ENCODE data around the gene AMZ1.

The AMZ1 gene

DNA sequence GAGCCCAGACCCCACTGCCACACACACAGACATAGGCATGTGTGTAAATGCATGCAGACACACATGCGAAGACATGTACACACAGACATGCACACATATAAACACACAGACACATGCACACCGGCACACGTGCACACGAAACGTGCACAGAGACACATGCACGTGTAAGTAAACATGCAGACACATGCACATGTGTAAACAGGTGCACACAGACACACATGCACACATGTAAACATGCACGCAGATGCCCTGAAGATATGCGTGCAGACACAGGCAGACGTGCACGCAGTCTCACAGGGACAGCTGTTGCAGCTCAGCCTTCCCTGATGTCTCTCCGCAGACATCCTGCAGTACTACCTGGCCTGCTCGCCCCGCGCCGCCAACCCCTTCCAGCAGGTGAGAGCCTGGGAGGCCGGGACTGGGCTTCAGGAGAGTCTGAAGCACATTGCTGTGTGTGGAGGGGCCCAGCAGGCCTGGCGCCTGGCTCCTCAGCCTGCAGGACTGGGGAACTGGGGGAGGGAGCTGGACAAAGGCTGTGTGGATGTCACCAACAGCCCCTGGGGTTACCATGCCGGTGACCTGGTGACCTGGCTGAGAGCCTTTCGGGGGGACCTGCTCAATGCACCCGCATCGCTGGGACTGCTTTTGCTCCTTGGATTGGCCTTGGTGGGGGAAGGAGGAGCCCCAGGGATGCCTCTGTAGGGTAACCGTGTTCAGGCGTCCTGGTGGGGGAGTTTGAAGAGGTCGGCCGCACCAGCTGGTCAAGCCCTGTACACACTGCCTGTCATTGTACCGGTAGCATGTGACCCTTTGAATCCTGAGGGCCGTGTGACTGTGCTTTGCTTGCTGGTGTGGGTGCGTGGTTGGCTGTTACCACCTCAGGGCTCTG lies 35.9 kb upstream of the AMZ1 start:
- no peak for DNase-seq

DNA sequence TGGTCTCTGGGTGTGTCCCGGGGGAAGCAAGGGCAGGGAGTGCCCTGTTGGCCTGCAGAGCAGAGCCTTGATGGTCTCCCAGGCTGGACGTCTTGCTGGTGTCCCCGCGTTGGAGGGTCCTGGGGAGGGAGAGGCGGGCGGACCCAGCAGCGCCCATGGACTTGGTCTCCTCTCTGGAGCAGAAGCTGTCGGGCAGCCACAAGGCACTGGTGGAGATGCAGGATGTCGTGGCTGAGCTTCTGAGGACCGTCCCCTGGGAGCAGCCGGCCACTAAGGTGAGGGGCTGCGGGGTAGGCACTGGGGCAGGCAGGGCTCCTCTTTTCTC lies 35.3 kb upstream of the AMZ1 start:
- DNase-seq = no peak

DNA sequence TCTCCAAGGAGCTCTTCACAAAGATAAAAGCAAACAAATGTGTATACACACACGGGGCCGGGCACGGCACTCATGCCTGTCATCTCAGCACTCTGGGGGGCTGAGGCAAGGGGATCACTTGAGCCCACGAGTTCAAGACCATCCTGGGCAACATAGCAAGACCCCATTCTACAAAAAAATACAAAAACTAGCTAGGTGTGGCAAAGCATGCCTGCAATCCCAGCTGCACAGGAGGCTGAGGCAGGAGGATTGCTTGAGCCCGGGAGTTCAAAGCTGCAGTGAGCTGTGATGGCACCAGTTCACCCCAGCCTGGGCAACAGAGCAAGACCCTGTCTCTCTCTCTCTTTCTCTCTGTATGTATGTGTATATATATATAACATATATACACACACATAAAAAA lies 33.9 kb upstream of the AMZ1 start:
- DNase-seq = peak; percentile 59

DNA sequence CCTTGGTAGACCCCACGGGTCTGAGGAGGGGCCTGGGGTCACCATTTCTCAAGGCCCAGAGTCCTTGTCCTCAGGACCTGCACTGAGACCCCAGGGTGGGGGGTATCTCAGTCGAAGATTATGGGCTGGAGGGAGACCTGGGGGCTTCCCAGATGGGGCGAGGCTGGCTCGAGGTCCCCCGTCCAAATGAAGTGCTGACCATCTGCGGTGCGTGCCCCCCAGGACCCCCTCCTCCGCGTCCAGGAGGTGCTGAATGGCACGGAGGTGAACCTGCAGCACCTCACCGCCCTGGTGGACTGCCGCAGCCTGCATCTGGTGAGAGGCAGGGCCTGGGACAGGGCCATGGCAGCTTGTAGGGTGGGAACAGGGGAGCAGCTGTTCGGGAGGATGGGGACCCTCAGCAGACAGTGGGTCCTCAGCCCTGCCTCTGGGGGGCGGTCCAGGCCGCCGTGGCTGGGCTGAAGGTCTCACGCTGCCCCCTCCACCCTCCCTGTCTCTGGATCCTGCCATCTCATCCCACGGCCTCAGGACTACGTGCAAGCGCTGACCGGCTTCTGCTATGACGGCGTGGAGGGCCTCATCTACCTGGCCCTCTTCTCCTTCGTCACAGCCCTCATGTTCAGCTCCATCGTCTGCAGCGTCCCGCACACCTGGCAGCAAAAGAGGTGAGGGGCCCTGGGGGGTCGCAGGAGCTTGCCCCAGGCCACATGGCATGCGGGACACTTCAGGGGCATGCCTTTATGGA lies 32.0 kb upstream of the AMZ1 start:
- no peak for DNase-seq

DNA sequence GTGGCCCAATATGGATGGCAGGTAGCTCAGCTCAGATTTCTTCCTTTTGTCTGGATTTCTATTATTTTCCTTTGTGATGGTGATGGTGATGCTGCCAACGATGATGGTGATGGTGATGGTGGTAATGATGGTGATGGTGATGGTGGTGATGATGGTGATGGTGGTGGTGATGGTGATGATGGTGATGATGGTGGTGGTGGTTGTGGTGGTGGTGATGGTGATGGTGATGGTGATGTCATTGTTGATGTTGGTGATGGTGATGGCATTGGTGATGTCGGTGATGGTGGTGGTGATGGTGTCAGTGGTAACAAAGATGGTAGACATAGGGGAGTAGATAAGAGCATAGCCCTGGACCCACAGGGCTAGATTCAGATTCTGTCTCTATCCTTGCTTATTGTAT lies 30.8 kb upstream of the AMZ1 start:
- DNase-seq = no peak

DNA sequence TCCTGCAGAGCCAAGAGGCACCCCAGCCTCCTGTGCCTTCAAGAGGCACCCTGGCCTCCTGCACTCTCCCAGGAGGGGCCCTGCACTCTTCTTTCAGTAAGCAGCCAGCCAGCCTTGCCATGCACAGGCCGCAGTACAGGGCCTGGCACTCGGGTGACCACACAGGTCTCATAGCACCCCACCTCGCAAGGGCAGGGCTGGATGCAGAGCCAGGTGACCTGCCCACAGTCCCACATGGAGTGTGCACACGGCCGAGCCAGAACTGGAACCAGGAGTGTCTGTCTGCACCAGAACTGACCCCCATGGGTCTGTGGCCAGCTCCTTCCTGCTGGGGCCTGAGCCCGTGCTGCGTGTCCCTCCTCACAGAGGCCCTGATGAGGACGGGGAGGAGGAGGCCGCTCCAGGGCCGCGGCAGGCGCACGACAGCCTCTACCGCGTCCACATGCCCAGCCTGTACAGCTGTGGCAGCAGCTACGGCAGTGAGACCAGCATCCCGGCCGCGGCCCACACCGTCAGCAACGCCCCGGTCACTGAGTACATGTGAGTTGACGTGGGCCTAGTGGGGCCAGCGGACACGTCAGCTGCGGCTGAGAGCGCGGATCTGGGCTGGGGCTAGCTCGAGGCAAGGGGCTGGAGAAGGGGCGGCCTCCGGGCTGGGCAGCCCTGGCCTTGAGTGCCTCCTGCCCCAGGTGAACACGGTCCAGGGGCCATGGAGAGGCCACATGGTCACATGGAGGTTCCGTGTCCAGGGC lies 29.9 kb upstream of the AMZ1 start:
- no peak for DNase-seq

DNA sequence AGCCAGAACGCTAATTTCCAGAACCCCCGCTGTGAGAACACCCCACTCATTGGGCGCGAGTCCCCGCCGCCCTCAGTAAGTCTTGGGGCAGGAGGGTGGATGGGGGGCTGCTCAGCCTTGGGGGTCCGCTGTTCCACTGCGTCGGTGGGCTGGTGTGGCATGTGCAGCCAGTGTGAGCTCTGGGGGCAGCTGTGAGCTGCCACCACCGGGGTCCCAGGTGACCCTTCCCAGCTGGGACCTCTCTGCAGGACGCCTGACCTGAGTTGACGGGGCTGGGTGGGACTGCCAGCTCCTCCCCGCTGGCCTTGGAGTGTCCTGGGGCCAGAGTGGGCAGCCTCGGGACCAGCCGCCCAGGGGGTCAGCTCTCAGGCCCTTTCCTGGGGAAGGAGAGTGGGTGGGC lies 29.1 kb upstream of the AMZ1 start:
- no peak for DNase-seq

DNA sequence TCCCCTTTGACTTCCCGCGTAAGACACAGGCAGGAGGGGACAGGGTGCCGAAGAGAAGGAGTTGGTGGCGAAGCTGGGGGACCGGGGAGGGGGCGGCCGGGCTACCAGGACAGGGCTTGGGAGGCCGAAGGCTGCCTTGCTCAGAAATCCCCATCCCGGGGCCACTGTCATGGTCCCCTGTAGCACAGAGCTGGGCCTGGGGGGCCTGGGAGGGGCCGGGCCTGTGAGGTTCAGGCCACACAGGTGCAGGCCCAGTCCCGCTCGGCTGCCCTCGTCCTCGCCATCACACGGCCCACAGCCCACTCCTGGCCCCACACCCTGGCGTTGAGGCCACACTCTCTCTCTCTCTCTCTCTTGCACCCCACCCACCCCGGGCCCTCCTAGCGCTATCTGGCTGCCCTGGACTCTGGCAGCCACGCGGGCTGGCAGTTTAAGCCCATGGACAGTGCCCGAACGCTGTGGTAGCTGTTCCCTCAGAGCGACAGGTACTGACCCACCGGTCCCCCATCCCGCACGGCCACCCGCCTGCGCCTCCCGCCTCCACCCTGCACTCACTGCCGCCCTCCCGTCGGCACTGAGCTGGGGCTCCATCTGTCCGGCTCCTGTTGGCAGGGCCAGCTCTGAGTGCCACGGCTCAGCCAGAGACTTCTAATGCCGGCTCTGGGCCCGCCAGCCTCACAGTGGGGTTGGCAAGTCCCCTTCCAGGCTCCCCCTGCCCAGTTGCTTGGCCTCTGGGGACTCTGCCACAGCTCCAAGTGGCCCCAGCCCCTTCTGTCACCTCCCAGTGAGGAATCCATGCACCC lies 28.2 kb upstream of the AMZ1 start:
- no peak for DNase-seq

DNA sequence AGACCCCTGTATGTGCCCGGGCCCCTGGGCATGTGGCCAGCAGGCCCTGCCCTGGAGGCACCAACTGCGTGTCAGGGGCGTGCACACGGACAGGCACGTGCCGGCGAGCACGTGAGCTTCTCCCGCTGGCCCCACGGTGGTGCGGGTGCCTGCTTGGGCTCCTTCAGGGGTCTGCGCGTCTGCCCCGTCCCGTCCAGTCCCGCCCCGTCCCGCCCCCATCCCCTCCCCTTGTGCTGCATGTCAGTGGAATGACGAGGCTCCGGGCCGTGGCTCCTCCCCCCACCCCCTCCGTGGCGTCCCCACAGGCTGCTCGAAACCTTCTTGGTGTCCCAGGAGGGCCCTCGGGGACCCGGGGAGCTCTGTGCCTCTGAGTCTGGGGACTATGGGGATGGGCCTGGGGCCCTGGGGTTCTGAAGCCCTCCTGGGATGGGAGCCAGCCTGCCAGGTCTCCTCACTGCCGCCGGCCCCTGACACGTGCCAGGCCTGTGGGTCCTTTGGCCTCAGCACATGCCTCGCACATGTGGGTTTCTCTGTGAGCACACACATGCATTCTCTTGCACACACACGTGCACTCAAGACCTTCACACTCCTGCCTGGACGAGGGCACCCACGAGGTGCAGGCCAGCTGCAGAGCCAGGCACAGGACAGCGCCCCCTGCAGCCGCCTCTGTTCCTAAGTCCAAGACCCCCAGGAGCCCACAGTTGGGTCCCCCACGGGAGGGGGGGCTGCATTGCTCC lies 27.5 kb upstream of the AMZ1 start:
- no peak for DNase-seq

DNA sequence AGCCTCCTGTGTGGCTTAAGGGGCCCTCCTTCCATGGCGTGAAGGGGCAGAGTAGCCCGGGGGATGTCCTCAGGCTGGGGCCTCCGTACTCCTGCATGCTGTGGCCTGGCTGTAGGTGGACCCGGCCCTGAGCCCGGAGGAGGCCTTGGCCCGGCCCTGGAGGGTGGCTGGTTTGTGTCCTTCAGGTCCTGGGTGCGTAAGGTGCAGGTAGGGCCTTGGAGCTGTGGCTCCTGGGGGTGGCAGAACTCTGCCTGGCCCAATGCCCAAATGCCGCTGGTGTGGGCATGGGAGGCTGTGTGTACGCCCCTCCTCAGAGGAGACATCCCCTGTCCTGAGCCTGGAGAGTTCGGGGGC lies 26.9 kb upstream of the AMZ1 start:
- DNase-seq = no peak

DNA sequence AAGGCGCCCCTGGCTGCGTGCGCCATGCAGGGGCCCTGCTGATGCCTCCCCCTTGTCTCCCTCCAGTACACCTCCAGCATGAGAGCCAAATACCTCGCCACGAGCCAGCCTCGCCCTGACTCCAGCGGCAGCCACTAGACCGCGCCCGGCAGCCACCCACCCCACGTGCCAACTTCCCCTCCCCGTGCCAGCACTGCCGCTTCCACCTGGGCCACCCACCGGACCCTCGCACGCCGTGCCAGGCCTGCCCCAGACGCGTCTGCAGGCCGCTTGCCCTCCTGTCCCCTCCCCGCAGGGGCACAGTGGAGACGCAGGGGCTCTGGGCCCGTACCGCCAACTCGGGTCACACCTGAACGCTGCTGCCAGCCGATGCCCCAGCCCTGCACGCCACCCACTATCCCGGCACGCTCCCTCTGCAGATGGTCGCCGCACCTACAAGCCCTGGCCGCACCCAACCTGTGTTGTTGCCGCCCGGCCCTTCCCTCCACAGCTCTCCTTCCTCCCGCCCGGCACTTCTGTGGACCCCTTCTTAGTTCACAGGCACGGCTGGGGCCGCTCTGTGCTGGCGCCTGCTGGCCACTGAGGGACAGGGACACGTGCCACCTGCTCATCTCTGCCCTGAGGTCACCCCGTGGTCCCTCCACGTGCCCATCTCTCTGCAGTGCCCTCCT lies 26.3 kb upstream of the AMZ1 start:
- no peak for DNase-seq

DNA sequence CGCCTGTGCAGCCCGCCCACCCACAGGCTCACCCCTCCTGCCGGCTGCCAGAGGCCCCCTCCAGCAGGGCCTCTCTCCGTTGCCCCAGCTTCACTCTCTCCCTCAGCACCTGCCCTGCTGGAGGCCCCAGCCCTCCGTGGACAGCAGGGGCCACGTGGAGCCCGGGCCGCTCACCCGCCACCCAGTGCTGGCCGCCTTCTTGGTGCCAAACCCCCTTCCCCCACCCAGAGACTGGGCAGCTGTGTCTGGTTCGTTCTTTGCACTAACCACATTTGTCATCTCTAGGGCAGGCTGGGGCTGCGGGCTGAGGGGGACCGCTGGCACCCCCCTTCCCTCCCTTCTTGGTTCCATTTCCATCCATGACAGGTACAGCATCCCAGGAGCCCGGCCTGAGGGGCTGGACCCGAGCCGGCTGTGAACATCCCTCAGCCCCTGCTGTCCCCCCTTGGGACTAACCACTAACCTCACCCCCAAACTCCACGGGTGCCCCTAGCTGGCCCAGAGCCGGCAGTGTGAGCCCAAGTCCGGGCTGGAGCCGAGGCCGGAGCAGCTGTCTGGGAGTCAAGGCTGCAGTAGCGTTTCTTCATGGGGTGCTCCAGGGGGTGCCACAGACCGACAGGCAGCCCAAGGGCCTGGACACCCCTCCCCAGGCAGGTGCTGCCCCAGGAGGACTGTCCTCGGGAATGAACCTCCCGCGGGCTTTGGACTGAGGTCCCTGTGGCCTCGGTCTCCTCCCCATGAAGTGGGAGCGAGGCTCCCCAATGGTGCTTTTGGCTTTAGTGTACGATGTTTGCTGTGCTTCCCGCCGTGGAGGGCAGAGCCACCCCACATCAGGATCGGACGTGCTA lies 25.5 kb upstream of the AMZ1 start:
- DNase-seq = no peak

DNA sequence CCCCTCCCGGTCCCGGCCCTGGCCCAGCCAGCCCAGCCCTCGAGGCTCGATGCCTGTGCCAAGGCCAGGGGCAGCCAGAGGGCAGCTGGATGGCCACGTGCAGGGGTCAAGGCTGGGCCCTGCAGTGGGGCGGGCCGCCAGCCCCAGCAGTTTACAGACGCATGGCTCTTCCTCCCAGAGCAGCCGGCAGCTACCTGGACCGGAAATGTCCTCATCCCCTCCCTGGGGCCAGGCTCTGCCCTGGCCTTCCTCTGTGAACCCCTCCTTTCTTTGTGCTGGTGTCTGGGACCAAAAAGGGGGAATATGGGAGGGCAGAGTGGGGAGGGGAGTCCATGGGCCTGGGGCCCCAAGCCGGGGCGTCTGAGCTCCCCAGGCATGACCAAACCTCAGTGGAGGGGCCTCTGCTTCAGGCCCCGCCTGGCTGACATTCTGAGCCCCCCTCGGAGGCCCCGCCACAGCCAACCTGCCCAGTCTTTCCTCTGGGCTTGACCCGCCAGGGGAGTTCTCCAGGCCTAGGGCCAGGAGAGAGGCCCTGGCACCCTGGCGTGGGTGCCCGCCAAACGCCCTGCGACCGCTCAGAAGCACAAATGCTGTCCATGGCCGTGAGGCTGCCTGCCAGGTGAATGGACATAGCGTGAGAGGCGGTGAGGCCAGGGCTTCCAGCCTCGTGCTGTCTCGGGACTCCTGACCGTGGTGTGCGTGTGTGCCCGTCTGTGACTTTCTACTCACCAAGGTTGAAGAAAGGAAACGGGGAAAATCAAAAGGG lies 24.7 kb upstream of the AMZ1 start:
- DNase-seq = peak; percentile 37

DNA sequence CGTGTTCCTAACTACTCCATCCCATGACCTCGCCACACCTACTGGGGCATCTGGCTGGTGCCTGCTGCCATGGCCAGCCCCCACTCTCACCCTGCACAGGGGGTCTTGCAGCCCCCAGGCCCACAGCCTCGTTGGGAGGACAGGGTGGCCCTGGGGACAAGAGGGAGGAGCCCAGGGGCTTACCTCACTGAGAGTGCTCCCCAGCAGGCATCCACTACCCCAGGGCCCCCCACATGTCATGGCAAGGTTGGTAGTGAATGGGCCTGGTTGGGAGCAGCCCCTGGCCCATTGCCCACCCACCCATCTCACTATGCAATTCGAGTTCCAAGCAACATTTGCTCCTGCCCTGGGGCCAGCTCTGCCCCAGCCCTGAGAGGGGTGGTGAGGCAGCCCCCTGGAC lies 24.0 kb upstream of the AMZ1 start:
- DNase-seq = no peak

DNA sequence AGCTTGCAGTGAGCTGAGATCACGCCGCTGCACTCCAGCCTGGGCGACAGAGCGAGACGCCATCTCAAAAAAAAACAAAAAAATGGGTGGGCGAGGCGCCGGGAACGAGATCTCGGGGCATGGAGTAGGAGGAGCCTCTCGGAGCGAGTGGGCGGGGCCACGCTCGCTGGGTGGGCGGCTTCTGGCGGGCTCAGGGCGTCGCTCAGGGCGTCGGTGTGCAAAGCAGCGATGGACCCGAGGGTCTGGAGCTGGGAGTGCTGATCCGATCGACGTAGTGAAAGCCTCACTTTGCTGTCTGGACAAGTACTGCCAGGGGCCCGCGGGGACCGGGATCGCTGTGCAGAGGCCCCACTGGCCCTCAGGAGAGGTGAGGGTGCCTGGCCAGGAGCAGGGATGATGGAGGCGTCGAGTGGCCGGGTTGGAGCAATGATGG lies 22.6 kb upstream of the AMZ1 start:
- DNase-seq = no peak

DNA sequence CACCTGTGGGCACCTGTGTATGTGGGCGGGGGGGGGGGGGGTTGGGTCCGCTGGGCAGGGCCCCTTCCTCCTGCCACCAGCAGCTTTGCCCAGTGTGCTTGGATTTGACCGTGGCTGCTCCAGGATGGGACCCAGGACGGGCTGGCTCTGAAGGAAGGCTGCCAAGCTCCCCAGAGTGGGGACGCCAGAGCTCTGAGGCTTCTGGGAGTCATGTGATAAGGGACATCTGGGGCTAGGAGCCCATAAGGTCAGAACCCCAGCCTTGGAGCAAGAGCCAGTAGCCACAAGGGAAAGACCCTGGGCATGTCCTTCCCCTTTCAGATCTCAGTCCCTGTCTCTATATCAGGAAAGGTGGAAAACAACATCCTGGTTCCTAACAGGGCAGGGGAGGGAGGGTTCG lies 21.8 kb upstream of the AMZ1 start:
- no peak for DNase-seq

DNA sequence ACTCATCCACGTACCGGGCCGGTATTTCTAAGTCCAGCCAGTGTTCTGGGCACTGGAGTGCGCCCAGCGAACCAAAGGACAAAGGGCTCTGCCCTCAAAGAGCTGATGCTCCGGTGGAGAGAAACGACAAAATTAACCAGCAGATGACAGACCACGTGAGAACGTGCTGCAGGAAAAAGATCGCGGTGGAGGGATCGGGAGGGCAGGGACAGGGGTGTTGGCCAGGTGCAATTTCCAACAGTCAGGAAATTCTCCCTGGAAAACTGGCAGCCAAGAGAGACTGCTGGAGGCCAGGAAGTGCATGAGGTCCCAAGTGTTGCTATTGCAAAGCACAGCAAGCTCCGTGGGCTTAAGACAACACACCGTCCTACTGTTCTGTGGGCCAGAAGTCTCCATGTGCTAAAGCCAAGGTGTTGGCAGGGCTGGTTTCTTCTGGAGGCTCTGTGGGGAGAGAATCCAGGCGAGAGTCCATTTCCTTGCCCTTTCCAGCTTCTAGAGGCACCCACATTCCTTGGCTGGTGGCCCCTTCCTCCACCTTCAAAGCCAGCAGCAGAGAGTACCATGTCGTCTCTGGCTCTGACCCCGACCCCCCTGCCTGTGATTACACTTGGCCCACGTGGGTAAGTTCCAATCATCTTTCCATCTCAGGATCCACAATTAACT lies 21.3 kb upstream of the AMZ1 start:
- peak; percentile 34 for DNase-seq

DNA sequence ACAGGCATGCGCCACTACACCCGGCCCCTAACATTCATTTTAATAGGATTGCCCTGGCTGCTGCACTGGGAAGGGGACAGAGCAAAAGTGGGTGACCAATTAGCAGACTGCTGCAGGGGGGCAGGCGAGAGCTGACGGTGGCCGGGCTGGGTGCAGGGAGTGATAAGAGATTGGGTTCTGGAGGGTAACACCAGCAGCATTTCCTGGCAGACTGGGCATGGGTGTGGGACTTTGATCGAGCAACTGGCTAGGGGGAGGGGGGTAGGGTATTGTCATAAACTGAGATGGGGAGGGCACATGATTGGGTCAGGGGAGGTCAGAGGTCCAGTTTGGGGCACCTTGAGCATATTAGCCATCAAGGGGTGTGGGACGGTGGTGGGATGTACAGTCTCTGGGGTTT lies 20.2 kb upstream of the AMZ1 start:
- no peak for DNase-seq

DNA sequence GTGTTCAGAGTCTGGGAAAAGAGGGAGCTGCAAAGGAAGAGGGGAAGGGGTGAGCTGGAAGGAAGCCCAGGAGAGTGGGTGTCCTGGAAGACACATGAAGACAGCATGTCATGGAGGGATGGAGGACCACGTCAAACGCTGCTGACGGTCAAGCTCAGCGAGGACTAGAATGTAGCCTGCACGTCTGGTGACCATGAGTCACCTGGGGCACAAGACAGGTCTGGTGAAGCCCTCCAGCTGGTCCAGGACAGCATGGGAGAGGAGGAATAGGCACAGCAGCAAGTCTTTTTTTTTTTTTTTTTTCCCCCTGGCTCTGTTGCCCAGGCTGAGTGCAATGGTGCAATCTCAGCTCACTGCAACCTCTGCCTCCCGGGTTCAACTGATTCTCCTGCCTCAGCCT lies 19.6 kb upstream of the AMZ1 start:
- peak; percentile 63 for DNase-seq
